Gastroesophageal sphincter (tissue), 3 donors: ENCODE data around the gene NCF2.

Experiments used
- EP300 ChIP-seq: sonication (generic); formaldehyde crosslinking; IDR thresholded peaks from one replicate; pipeline ENCODE4 v1.6.1; 2017; ENCODE audit warnings: antibody characterized with exemption, mild to moderate bottlenecking
- POLR2A ChIP-seq, 2 donors: fragments of 450-650 bp; IDR thresholded peaks; one replicate each; pipeline ENCODE4 v1.6.1; 2017; ENCODE audit warnings: antibody characterized with exemption in 2 of 2, mild to moderate bottlenecking in 2 of 2, moderate library complexity in 1 of 2
- POLR2AphosphoS5 ChIP-seq: sonication (generic); formaldehyde crosslinking; IDR thresholded peaks from one replicate; pipeline ENCODE4 v1.6.1; 2017; ENCODE audit warnings: antibody characterized with exemption
- TF ChIP-seq, protein P1 (sequence below), 4 experiments: fragments of 200-600 bp in 2 of 4; fragments of 450-650 bp in 2 of 4; sonication (generic) in 1 of 4; IDR thresholded peaks; one replicate each; pipeline ENCODE4 v1.5.1; 2017 to 2019; ENCODE audit warnings: antibody characterized with exemption in 4 of 4, mild to moderate bottlenecking in 2 of 4, moderate library complexity in 2 of 4

DNA sequence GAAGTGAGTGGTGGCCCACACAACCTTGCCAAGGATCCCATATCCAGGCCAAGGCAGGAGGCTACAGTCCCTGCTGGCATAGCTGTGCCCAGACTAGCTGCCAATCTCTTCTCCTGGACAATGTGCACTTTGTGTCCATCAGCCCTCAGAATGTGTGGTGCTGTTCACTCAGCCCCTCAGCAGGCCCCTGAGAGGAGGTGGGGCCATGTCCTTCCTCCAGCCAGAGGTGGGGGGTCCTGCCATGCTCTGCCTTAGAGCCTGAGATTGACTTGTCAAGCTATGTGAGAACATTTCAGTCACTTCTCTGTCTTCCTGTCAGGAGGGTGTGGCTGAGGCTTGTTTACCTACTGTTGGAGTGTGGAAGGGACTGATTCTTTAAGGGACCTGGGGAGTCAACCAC is 1.4 kb downstream of the NCF2 start:
- no peak for TF ChIP-seq POLR2A (IDR thresholded peaks at IDR 0.05)
- no peak for TF ChIP-seq EP300
- TF ChIP-seq, protein P1, sequence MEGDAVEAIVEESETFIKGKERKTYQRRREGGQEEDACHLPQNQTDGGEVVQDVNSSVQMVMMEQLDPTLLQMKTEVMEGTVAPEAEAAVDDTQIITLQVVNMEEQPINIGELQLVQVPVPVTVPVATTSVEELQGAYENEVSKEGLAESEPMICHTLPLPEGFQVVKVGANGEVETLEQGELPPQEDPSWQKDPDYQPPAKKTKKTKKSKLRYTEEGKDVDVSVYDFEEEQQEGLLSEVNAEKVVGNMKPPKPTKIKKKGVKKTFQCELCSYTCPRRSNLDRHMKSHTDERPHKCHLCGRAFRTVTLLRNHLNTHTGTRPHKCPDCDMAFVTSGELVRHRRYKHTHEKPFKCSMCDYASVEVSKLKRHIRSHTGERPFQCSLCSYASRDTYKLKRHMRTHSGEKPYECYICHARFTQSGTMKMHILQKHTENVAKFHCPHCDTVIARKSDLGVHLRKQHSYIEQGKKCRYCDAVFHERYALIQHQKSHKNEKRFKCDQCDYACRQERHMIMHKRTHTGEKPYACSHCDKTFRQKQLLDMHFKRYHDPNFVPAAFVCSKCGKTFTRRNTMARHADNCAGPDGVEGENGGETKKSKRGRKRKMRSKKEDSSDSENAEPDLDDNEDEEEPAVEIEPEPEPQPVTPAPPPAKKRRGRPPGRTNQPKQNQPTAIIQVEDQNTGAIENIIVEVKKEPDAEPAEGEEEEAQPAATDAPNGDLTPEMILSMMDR (IDR thresholded peaks at IDR 0.05), result no peak
- no peak for TF ChIP-seq POLR2AphosphoS5
